Nephron progenitor cell (in vitro differentiated cells): ENCODE results near the gene OBP2A.

Experiments
- DNase-seq: peaks from one replicate; pipeline ENCODE4 v3.0.0; 2021
- H3K27ac Mint-ChIP-seq: 2 replicates; pipeline ENCODE4 v1.8.0; 2021; ENCODE audit warnings: mild to moderate bottlenecking, moderate library complexity, mixed read lengths
- H3K27me3 Mint-ChIP-seq: 2 replicates; pipeline ENCODE4 v1.8.0; 2021; ENCODE audit warnings: mild to moderate bottlenecking, low read depth, mixed read lengths; ENCODE audit not compliant: poor library complexity
- H3K36me3 Mint-ChIP-seq: 2 replicates; pipeline ENCODE4 v1.8.0; 2021; ENCODE audit warnings: low read depth, mixed read lengths
- H3K4me1 Mint-ChIP-seq: 2 replicates; pipeline ENCODE4 v1.8.0; 2021; ENCODE audit warnings: mixed read lengths
- H3K4me3 Mint-ChIP-seq: 2 replicates; pipeline ENCODE4 v1.8.0; 2021; ENCODE audit warnings: mild to moderate bottlenecking, moderate library complexity, mixed read lengths
- H3K9me3 Mint-ChIP-seq: 2 replicates; pipeline ENCODE4 v1.8.0; 2021; ENCODE audit warnings: mild to moderate bottlenecking, moderate library complexity, mixed read lengths
- CTCF ChIP-seq: fragments of 200-600 bp; sonication (generic); IDR thresholded peaks from 2 replicates; pipeline ENCODE4 v1.5.0; 2021; ENCODE audit warnings: antibody characterized with exemption

Gene OBP2A

DNA sequence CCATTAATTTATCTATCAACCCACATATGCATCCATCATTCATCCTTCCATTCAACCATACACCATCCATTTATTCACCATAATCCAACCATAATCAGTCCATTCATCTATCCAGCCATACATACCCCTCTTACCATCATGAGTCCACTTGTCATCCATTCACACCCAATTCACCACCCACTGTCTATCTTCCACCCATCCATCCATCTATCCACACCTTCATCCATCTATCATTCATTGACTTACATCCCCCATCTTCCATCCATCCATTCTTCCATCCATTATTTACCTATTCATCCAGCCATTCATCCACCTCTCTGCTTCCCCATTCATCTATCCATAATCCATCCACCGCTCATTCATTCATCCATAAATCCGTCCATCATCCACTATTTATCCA is 33.4 kb downstream of the OBP2A start:
- H3K4me1 Mint-ChIP-seq = peaks cover 7% of the 10 kb centered on the region
- TF ChIP-seq CTCF = no peak
- H3K27ac Mint-ChIP-seq = no peak overlapping the region
- H3K4me3 Mint-ChIP-seq = no peak overlapping the region
- DNase-seq = no peak
- H3K27me3 Mint-ChIP-seq = peaks cover 17% of the 10 kb centered on the region
- no peaks in the 10 kb centered on the region for H3K36me3 Mint-ChIP-seq
- H3K9me3 Mint-ChIP-seq = peaks cover 8% of the 10 kb centered on the region

- TF ChIP-seq CTCF = no peak
- Mint-ChIP-seq H3K36me3 (no peaks in the 10 kb centered on the region), H3K4me1 (peaks cover 7% of the 10 kb centered on the region), H3K27me3 (peaks cover 17% of the 10 kb centered on the region), H3K9me3 (peaks cover 8% of the 10 kb centered on the region), H3K27ac (no peak overlapping the region), H3K4me3 (no peak overlapping the region)
- no peak for DNase-seq
Observed at GRCh38 chr9:135579889-135580660, 34.1 kb downstream of the OBP2A start.

DNA sequence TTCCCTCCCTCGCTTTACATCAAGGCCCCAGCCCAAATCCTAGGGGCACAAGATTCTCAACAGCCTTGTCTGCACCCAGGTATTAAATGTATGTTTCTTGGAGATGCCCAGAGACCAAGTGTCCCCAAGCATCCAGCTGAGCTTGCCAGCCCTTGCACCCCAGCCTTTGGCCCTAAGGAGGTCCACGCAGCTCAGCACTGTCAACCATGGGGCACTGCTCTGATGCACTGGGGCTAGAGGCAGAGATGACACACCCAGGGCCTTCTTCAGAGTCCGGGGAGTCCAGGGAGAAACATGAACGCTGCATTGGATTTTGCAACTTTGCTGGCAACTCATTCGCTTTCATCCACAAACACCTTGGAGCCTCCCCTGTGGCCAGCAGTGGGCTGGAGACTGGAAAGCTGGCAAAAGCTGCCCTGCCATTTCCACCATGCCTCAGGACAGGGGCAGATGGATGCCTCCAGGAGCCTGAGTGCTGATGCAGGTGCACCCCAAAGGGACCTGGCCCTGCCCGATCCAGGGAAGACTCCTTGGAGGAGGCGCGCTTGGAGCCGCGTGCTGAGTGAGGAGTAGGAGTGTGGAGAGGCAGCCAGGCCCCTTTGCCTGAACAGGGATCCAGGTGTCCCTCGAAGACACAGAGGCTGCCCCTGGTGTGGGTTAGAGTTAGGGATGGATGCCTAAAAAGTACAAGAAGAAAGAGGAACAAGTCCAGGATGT is 34.9 kb downstream of the OBP2A start:
- Mint-ChIP-seq H3K27me3 (peaks cover 17% of the 10 kb centered on the region), H3K9me3 (peaks cover 8% of the 10 kb centered on the region), H3K4me1 (peaks cover 7% of the 10 kb centered on the region), H3K27ac (no peak overlapping the region), H3K4me3 (no peak overlapping the region), H3K36me3 (no peaks in the 10 kb centered on the region)
- no peak for TF ChIP-seq CTCF
- DNase-seq = no peak

GRCh38 chr9:135581636-135582426 is 35.9 kb downstream of the OBP2A start:
- no peak for TF ChIP-seq CTCF
- no peaks in the 10 kb centered on the region for H3K36me3 Mint-ChIP-seq
- H3K4me3 Mint-ChIP-seq = no peak overlapping the region
- no peak overlapping the region for H3K27ac Mint-ChIP-seq
- DNase-seq = no peak
- peaks cover 8% of the 10 kb centered on the region for H3K9me3 Mint-ChIP-seq
- peaks cover 3% of the 10 kb centered on the region for H3K4me1 Mint-ChIP-seq
- peaks cover 13% of the 10 kb centered on the region for H3K27me3 Mint-ChIP-seq

DNA sequence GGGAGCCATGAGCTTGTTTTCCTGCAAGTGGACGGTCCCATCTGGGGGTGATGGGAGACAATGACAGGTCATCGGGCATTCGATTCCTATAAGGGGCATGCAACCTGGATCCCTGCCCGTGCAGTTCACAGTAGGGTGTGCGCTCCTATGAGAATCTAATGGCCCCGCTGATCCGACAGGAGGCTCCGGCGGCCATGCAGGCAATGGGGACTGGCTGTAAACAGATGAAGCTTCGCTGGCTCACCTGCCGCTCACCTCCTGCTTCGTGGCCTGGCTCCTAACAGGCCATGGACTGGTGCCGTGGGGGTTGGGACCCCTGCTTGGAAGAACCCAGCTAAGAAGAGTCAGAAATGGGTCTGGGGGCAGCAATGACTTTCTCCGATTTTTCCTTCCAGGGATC is 36.6 kb downstream of the OBP2A start:
- Mint-ChIP-seq H3K27me3 (peaks cover 11% of the 10 kb centered on the region), H3K27ac (no peak overlapping the region), H3K4me3 (no peak overlapping the region), H3K4me1 (no peaks in the 10 kb centered on the region), H3K36me3 (no peaks in the 10 kb centered on the region), H3K9me3 (peaks cover 8% of the 10 kb centered on the region)
- DNase-seq = no peak
- TF ChIP-seq CTCF = no peak
